ENCODE data around the gene FAM168A. TPM values are rescaled to one million over a fixed set of nuclear protein-coding genes. Genes with fewer than 3 reads are reported as not detected.

The FAM168A gene
- total RNA-seq, 1 experiment from 2014 or later: 21.1 TPM

DNA sequence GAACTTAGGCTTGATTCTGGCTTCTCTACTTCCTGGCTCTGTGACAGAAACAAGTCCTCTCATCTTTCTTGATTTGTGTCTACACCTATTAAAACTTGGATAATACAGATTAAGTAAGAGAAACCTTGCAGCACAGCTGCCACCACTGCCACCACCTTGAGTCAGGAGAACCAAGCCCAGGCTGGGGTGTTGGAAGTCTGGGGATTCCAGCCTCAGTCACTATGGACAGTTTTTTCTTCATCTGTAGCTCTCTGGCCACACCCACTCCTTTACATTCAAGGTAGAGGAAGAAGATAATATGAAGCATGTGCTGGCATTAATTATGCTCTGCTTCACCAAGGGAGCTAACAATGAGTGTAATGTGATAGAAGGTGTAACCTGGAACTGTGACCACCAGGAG lies 146.0 kb downstream of the FAM168A start:
- no peak overlapping the region for H4K5ac ChIP-seq (ENCODE audit: insufficient read length, low read depth, low read length)
- Mint-ChIP-seq H3K4me1 (peaks cover 16 to 20% of the 10 kb centered on the region in 2 experiments), H3K27me3 (ENCODE audit: low read depth) (no peaks in the 10 kb centered on the region), H3K36me3 (ENCODE audit: insufficient read depth in 1 of 3, low read depth in 3 of 3) (peaks cover 0 to 2% (median 0%) of the 10 kb centered on the region in 3 experiments; a peak in 1 of 7 replicates), H3K4me3 (no peak overlapping the region), H3K9me3 (no peaks in the 10 kb centered on the region; a peak in 1 of 5 replicates), H3K27ac (no peak overlapping the region)
- no peak overlapping the region for H3K14ac ChIP-seq (ENCODE audit: insufficient read depth, low read length)
- H2BK15ac ChIP-seq (ENCODE audit: low read depth, low read length): no peak overlapping the region
- no peak overlapping the region for H3K56ac ChIP-seq (ENCODE audit: insufficient read length, low read depth, low read length)
- H3K4me2 ChIP-seq (ENCODE audit: insufficient read depth, insufficient read length, low read length): no peak overlapping the region
- no peaks in the 10 kb centered on the region for H4K20me1 ChIP-seq (ENCODE audit: control insufficient read depth, insufficient read depth, insufficient read length)
- H2BK12ac ChIP-seq (ENCODE audit: insufficient read length, low read depth, low read length): no peak overlapping the region
- no peak overlapping the region for H4K91ac ChIP-seq (ENCODE audit: insufficient read length, low read depth, low read length)
- no peak overlapping the region for H4K8ac ChIP-seq (replicated peaks; ENCODE audit: insufficient read length, low read depth, low read length)
- peaks cover 2% of the 10 kb centered on the region; the same call in 1 of the 2 replicates for H3K4me1 ChIP-seq (ENCODE audit: insufficient read depth, low read length)
- H3K9me3 ChIP-seq (ENCODE audit: control insufficient read depth, low read depth, low read length): no peaks in the 10 kb centered on the region
- DNase-seq: no peak
- TF ChIP-seq, protein P1, sequence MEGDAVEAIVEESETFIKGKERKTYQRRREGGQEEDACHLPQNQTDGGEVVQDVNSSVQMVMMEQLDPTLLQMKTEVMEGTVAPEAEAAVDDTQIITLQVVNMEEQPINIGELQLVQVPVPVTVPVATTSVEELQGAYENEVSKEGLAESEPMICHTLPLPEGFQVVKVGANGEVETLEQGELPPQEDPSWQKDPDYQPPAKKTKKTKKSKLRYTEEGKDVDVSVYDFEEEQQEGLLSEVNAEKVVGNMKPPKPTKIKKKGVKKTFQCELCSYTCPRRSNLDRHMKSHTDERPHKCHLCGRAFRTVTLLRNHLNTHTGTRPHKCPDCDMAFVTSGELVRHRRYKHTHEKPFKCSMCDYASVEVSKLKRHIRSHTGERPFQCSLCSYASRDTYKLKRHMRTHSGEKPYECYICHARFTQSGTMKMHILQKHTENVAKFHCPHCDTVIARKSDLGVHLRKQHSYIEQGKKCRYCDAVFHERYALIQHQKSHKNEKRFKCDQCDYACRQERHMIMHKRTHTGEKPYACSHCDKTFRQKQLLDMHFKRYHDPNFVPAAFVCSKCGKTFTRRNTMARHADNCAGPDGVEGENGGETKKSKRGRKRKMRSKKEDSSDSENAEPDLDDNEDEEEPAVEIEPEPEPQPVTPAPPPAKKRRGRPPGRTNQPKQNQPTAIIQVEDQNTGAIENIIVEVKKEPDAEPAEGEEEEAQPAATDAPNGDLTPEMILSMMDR (conservative IDR thresholded peaks at IDR 0.05): no peak
- H3K27me3 ChIP-seq (ENCODE audit: insufficient read depth, low read length): no peaks in the 10 kb centered on the region; the same call in 1 of the 2 replicates
- no peak overlapping the region for H3K27ac ChIP-seq (ENCODE audit: insufficient read length, low read depth, low read length)
- no peak overlapping the region for H2BK120ac ChIP-seq (ENCODE audit: low read depth, low read length, poor library complexity, severe bottlenecking)
- H2AFZ ChIP-seq (ENCODE audit: low read length): no peak overlapping the region
- H2AK5ac ChIP-seq (ENCODE audit: insufficient read length, low read length): no peak overlapping the region
- H3K23ac ChIP-seq (ENCODE audit: insufficient read length, low read depth, low read length): no peak overlapping the region
- no peak overlapping the region for H3K4ac ChIP-seq (ENCODE audit: low read depth, low read length)
- no peak overlapping the region for H3K9ac ChIP-seq (ENCODE audit: extremely low read depth, insufficient read length, low read length)
- H3K18ac ChIP-seq (ENCODE audit: insufficient read length, low read depth, low read length): no peak overlapping the region
- H3K23me2 ChIP-seq (ENCODE audit: insufficient read length, low read depth, low read length, poor library complexity, severe bottlenecking): no peaks in the 10 kb centered on the region
- no peak overlapping the region for H2BK5ac ChIP-seq (ENCODE audit: insufficient read length, low read length)
- H3T11ph ChIP-seq (ENCODE audit: low read length): no peak overlapping the region
- no peaks in the 10 kb centered on the region for H3K79me2 ChIP-seq (ENCODE audit: insufficient read depth, low read length)
- H2BK20ac ChIP-seq (ENCODE audit: low read depth, low read length, poor library complexity, severe bottlenecking): no peak overlapping the region
- H3K79me1 ChIP-seq (ENCODE audit: insufficient read depth, low read depth, low read length, poor library complexity, severe bottlenecking): no peaks in the 10 kb centered on the region
